ENCODE measurements around the gene IQCH. TPM values are rescaled to one million over a fixed set of nuclear protein-coding genes. Genes with fewer than 3 reads are reported as not detected.

Gene IQCH
- polyA plus RNA-seq, 1 of the 3 experiments (the other 2 are of a cell fraction): 0.81 TPM

DNA sequence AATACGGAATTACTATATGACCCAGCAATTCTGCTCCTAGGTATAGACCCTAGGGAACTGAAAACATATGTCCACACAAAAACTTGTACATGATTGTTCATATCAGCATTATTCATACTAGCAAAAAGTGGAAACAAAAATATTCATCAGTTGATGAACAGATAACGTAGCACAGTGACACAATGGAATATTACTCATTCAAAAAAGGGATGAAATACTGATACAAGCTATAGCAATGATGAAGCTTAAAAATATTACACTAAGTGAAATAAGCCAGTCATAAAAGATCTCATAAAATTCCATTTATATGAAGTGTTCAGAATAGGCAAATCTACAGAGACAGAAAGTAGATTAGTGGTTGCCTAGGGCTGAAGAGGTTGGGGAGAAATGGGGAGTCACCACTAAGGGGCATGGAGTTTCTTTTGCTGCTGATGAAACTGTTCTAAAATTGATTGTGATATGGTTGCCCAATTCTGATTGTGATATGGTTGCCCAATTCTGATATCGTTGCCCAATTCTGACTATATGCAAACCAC, 276.9 kb downstream of the IQCH start:
- no peaks in the 10 kb centered on the region for H3K9me2 ChIP-seq
- whole genome bisulfite sequencing (ENCODE audit: low lambda C conversion rate): 39% methylated on average over 3 of the region's 3 CpGs
- CTCF ChIA-PET: no interaction called here
- TF ChIP-seq RAD21 (IDR thresholded peaks at IDR 0.05; ENCODE audit: low read length) (no peak), MXI1 (IDR thresholded peaks at IDR 0.05; ENCODE audit: low read depth, low read length) (no peak), JUND (IDR thresholded peaks at IDR 0.05) (peak; percentile 83), POLR2AphosphoS5 (IDR thresholded peaks at IDR 0.05; ENCODE audit: low read depth, low read length) (peak; percentile 28; the same call in 1 of the 2 replicates), FOSL2 (IDR thresholded peaks at IDR 0.05; ENCODE audit: borderline replicate concordance, low read depth) (peak; percentile 85), EP300 (IDR thresholded peaks at IDR 0.05; ENCODE audit: borderline replicate concordance in 1 of 2, low read depth in 1 of 2, low read length in 1 of 2) (peak in 1 of 2 experiments; percentile 43; a peak in 1 of 4 replicates), EZH2phosphoT487 (IDR thresholded peaks at IDR 0.05; ENCODE audit: borderline replicate concordance, low read depth) (no peak), USF1 (IDR thresholded peaks at IDR 0.05; ENCODE audit: borderline replicate concordance, low read depth) (no peak), MEF2A (IDR thresholded peaks at IDR 0.05; ENCODE audit: borderline replicate concordance, low read depth) (peak; percentile 57; the same call in 1 of the 2 replicates), TEAD4 (IDR thresholded peaks at IDR 0.05; ENCODE audit: borderline replicate concordance, insufficient read depth) (peak; percentile 52; the same call in 1 of the 2 replicates), SIN3A (IDR thresholded peaks at IDR 0.05; ENCODE audit: borderline replicate concordance, low read depth, low read length) (no peak), CTCF (IDR thresholded peaks at IDR 0.05) (no peak), SMC3 (IDR thresholded peaks at IDR 0.05; ENCODE audit: low read depth, low read length) (no peak), NRF1 (IDR thresholded peaks at IDR 0.05; ENCODE audit: low read depth, low read length) (no peak), FOXM1 (IDR thresholded peaks at IDR 0.05; ENCODE audit: low read depth) (no peak), CHD2 (IDR thresholded peaks at IDR 0.05; ENCODE audit: low read length, partially characterized antibody) (no peak), NFIC (IDR thresholded peaks at IDR 0.05; ENCODE audit: borderline replicate concordance) (0 out of 2 replicates have a peak, but pooled peaks have one; percentile 41)
- TF ChIP-seq, protein P1, sequence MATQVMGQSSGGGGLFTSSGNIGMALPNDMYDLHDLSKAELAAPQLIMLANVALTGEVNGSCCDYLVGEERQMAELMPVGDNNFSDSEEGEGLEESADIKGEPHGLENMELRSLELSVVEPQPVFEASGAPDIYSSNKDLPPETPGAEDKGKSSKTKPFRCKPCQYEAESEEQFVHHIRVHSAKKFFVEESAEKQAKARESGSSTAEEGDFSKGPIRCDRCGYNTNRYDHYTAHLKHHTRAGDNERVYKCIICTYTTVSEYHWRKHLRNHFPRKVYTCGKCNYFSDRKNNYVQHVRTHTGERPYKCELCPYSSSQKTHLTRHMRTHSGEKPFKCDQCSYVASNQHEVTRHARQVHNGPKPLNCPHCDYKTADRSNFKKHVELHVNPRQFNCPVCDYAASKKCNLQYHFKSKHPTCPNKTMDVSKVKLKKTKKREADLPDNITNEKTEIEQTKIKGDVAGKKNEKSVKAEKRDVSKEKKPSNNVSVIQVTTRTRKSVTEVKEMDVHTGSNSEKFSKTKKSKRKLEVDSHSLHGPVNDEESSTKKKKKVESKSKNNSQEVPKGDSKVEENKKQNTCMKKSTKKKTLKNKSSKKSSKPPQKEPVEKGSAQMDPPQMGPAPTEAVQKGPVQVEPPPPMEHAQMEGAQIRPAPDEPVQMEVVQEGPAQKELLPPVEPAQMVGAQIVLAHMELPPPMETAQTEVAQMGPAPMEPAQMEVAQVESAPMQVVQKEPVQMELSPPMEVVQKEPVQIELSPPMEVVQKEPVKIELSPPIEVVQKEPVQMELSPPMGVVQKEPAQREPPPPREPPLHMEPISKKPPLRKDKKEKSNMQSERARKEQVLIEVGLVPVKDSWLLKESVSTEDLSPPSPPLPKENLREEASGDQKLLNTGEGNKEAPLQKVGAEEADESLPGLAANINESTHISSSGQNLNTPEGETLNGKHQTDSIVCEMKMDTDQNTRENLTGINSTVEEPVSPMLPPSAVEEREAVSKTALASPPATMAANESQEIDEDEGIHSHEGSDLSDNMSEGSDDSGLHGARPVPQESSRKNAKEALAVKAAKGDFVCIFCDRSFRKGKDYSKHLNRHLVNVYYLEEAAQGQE (IDR thresholded peaks at IDR 0.05; ENCODE audit: low read depth, low read length): no peak
- TF ChIP-seq, protein P2, sequence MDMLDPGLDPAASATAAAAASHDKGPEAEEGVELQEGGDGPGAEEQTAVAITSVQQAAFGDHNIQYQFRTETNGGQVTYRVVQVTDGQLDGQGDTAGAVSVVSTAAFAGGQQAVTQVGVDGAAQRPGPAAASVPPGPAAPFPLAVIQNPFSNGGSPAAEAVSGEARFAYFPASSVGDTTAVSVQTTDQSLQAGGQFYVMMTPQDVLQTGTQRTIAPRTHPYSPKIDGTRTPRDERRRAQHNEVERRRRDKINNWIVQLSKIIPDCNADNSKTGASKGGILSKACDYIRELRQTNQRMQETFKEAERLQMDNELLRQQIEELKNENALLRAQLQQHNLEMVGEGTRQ (IDR thresholded peaks at IDR 0.05; ENCODE audit: borderline replicate concordance, low read depth, low read length): no peak
- TF ChIP-seq, protein P3, sequence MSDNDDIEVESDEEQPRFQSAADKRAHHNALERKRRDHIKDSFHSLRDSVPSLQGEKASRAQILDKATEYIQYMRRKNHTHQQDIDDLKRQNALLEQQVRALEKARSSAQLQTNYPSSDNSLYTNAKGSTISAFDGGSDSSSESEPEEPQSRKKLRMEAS (IDR thresholded peaks at IDR 0.05; ENCODE audit: low read depth): no peak
- TF ChIP-seq, protein P4, sequence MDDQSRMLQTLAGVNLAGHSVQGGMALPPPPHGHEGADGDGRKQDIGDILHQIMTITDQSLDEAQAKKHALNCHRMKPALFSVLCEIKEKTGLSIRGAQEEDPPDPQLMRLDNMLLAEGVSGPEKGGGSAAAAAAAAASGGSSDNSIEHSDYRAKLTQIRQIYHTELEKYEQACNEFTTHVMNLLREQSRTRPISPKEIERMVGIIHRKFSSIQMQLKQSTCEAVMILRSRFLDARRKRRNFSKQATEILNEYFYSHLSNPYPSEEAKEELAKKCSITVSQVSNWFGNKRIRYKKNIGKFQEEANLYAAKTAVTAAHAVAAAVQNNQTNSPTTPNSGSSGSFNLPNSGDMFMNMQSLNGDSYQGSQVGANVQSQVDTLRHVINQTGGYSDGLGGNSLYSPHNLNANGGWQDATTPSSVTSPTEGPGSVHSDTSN (IDR thresholded peaks at IDR 0.05): peak; percentile 72
- TF ChIP-seq, protein P5, sequence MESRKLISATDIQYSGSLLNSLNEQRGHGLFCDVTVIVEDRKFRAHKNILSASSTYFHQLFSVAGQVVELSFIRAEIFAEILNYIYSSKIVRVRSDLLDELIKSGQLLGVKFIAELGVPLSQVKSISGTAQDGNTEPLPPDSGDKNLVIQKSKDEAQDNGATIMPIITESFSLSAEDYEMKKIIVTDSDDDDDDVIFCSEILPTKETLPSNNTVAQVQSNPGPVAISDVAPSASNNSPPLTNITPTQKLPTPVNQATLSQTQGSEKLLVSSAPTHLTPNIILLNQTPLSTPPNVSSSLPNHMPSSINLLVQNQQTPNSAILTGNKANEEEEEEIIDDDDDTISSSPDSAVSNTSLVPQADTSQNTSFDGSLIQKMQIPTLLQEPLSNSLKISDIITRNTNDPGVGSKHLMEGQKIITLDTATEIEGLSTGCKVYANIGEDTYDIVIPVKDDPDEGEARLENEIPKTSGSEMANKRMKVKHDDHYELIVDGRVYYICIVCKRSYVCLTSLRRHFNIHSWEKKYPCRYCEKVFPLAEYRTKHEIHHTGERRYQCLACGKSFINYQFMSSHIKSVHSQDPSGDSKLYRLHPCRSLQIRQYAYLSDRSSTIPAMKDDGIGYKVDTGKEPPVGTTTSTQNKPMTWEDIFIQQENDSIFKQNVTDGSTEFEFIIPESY (IDR thresholded peaks at IDR 0.05; ENCODE audit: borderline replicate concordance, low read depth): 0 out of 2 replicates have a peak, but pooled peaks have one; percentile 17

More for the DNA sequence above, 276.9 kb downstream of the IQCH start:
- POLR2A ChIA-PET: no interaction called here
- no peaks in the 10 kb centered on the region; the same call in 1 of the 2 replicates for H3K79me2 ChIP-seq (ENCODE audit: insufficient read depth)
- peak overlapping the region in 1 of 2 experiments; percentile 76; a peak in 2 of 4 replicates for H3K27ac ChIP-seq (ENCODE audit: low read depth in 2 of 2, low read length in 1 of 2)
- peak overlapping the region; percentile 30; the same call in 1 of the 2 replicates for H2AFZ ChIP-seq (ENCODE audit: low read depth)
- 0 out of 2 replicates have a peak, but pooled peaks cover 5% of the 10 kb centered on the region for H3K9me3 ChIP-seq
- no peak overlapping the region for H3K4me2 ChIP-seq
- H3K36me3 ChIP-seq (replicated peaks in 1 of 2; ENCODE audit: control insufficient read depth in 1 of 2, insufficient read depth in 2 of 2, low read length in 1 of 2): peaks cover 12 to 29% of the 10 kb centered on the region in 2 experiments
- peaks cover 0 to 5% of the 10 kb centered on the region in 2 experiments; a peak in 1 of 4 replicates for H3K4me1 ChIP-seq (ENCODE audit: control insufficient read depth in 1 of 2, insufficient read depth in 2 of 2, low read depth in 1 of 2, low read length in 1 of 2)
- H3K9ac ChIP-seq: 0 out of 2 replicates have a peak overlapping the region, but pooled peaks have one; percentile 28
- peaks cover 28% of the 10 kb centered on the region for H3F3A ChIP-seq (replicated peaks; ENCODE audit: insufficient read depth)
- H4K20me1 ChIP-seq (ENCODE audit: insufficient read depth): no peaks in the 10 kb centered on the region
- no peak overlapping the region for H3K4me3 ChIP-seq (ENCODE audit: low read depth in 2 of 2, low read length in 1 of 2)
- no peaks in the 10 kb centered on the region for H3K27me3 ChIP-seq (ENCODE audit: insufficient read depth)
- no peak for DNase-seq
